Stimulated activated CD8-positive, alpha-beta memory T cell treated with anti-CD3 and anti-CD28 coated beads, Interleukin-12 subunit alpha, Interleukin-12 subunit beta, amount 100 ng/mL, for 1 hour (primary cell): ENCODE data around the gene KCNH1.
"Not testable (repeated sequence)": the region's sequence is repeated elsewhere in the genome, so short reads cannot be mapped to it uniquely, and the experiment has no call there.

Experiments used
- DNase-seq: peaks from one replicate; pipeline ENCODE4 v3.0.0-alpha.2; 2020; ENCODE audit warnings: low read depth

Gene KCNH1

GRCh38 chr1:211099393-211099792 lies 34.6 kb downstream of the KCNH1 start:
- no peak for DNase-seq

- no peak for DNase-seq
Measured at GRCh38 chr1:211095381-211095780, 38.6 kb downstream of the KCNH1 start.

GRCh38 chr1:211092955-211093354 lies 41.0 kb downstream of the KCNH1 start:
- DNase-seq, result no peak

- DNase-seq, result no peak
Measured at GRCh38 chr1:211091867-211092266, 42.1 kb downstream of the KCNH1 start.

- DNase-seq, result no peak
Measured at GRCh38 chr1:211089536-211089935, 44.4 kb downstream of the KCNH1 start.

GRCh38 chr1:211088156-211088555 lies 45.8 kb downstream of the KCNH1 start:
- DNase-seq, result no peak

GRCh38 chr1:211082824-211083223 lies 51.1 kb downstream of the KCNH1 start:
- DNase-seq, result no peak

GRCh38 chr1:211081447-211081846 lies 52.5 kb downstream of the KCNH1 start:
- DNase-seq, result not testable (repeated sequence)

GRCh38 chr1:211068976-211069375 lies 65.0 kb downstream of the KCNH1 start:
- no peak for DNase-seq

- DNase-seq, result no peak
Measured at GRCh38 chr1:211066781-211067384, 67.1 kb downstream of the KCNH1 start.

GRCh38 chr1:211041838-211042237 lies 92.1 kb downstream of the KCNH1 start:
- DNase-seq, result not testable (repeated sequence)

GRCh38 chr1:211037095-211037494 lies 96.9 kb downstream of the KCNH1 start:
- DNase-seq, result no peak

GRCh38 chr1:211036381-211037060 lies 97.4 kb downstream of the KCNH1 start:
- DNase-seq, result no peak

GRCh38 chr1:211035821-211036380 lies 98.0 kb downstream of the KCNH1 start:
- no peak for DNase-seq

GRCh38 chr1:211033921-211034525 lies 99.9 kb downstream of the KCNH1 start:
- no peak for DNase-seq

- no peak for DNase-seq
Measured at GRCh38 chr1:211024901-211025300, 109.0 kb downstream of the KCNH1 start.

- no peak for DNase-seq
Measured at GRCh38 chr1:211019266-211019665, 114.7 kb downstream of the KCNH1 start.

- no peak for DNase-seq
Measured at GRCh38 chr1:211018690-211019089, 115.3 kb downstream of the KCNH1 start.

GRCh38 chr1:211017075-211017718 lies 116.8 kb downstream of the KCNH1 start:
- DNase-seq, result no peak

- no peak for DNase-seq
Measured at GRCh38 chr1:211014275-211014674, 119.7 kb downstream of the KCNH1 start.

- DNase-seq, result no peak
Measured at GRCh38 chr1:211013346-211014240, 120.4 kb downstream of the KCNH1 start.

GRCh38 chr1:211011128-211011527 lies 122.8 kb downstream of the KCNH1 start:
- DNase-seq, result not testable (repeated sequence)
